HEK293T (cell line): ENCODE data around the gene ARVCF.

Experiments
- CTCF ChIA-PET: fragments of 350-600 bp; formaldehyde crosslinking; extraction: SDS; loops from one replicate; lab custom pipeline; 2021; ENCODE audit warnings: antibody characterized with exemption, inconsistent platforms; lab: Yijun Ruan, JAX
- POLR2A ChIA-PET: fragments of 350-600 bp; formaldehyde crosslinking; extraction: SDS; loops from one replicate; lab custom pipeline; 2020; ENCODE audit warnings: antibody characterized with exemption, inconsistent platforms; lab: Yijun Ruan, JAX
- DNase-seq: peaks from one replicate; pipeline ENCODE4 v3.0.0; 2012; ENCODE audit warnings: mixed read lengths; ENCODE audit errors: extremely low spot score
- ARNT ChIP-seq: fragments of 450-650 bp; IDR thresholded peaks from 2 replicates; pipeline ENCODE4 v1.6.1; 2017; ENCODE audit warnings: mild to moderate bottlenecking
- BHLHE40 ChIP-seq: fragments of 450-650 bp; IDR thresholded peaks from 2 replicates; pipeline ENCODE4 v1.6.1; 2016; ENCODE audit warnings: mild to moderate bottlenecking, moderate library complexity, borderline replicate concordance
- CTBP1 ChIP-seq: fragments of 450-650 bp; IDR thresholded peaks from 2 replicates; pipeline ENCODE4 v1.6.1; 2016; ENCODE audit warnings: borderline replicate concordance
- ELF4 ChIP-seq: fragments of 450-650 bp; IDR thresholded peaks from 2 replicates; pipeline ENCODE4 v1.6.1; 2017; ENCODE audit warnings: antibody characterized with exemption
- FOXA1 ChIP-seq: fragments of 450-650 bp; IDR thresholded peaks from 2 replicates; pipeline ENCODE4 v1.6.1; 2016; ENCODE audit warnings: mild to moderate bottlenecking
- FOXK2 ChIP-seq: fragments of 450-650 bp; IDR thresholded peaks from 2 replicates; pipeline ENCODE4 v1.6.1; 2016; ENCODE audit warnings: mild to moderate bottlenecking
- FOXM1 ChIP-seq: fragments of 450-650 bp; IDR thresholded peaks from 2 replicates; pipeline ENCODE4 v1.6.1; 2017; ENCODE audit warnings: mild to moderate bottlenecking, borderline replicate concordance
- HDGF ChIP-seq: fragments of 450-650 bp; IDR thresholded peaks from 2 replicates; pipeline ENCODE4 v1.6.1; 2017; ENCODE audit warnings: antibody characterized with exemption, borderline replicate concordance
- L3MBTL2 ChIP-seq: fragments of 450-650 bp; conservative IDR thresholded peaks from 2 replicates; pipeline ENCODE4 v1.6.1; 2016; ENCODE audit warnings: mild to moderate bottlenecking
- LEF1 ChIP-seq: fragments of 450-650 bp; IDR thresholded peaks from 2 replicates; pipeline ENCODE4 v1.6.1; 2017; ENCODE audit warnings: mild to moderate bottlenecking, borderline replicate concordance
- NFRKB ChIP-seq: fragments of 450-650 bp; IDR thresholded peaks from 2 replicates; pipeline ENCODE4 v1.6.1; 2016; ENCODE audit warnings: mild to moderate bottlenecking, moderate library complexity
- PKNOX1 ChIP-seq: fragments of 450-650 bp; IDR thresholded peaks from 2 replicates; pipeline ENCODE4 v1.6.1; 2016
- SP1 ChIP-seq: fragments of 450-650 bp; IDR thresholded peaks from 2 replicates; pipeline ENCODE4 v1.6.1; 2017
- SUZ12 ChIP-seq: fragments of 450-650 bp; IDR thresholded peaks from 2 replicates; pipeline ENCODE4 v1.6.1; 2016; ENCODE audit warnings: mild to moderate bottlenecking
- TARDBP ChIP-seq: fragments of 450-650 bp; IDR thresholded peaks from 2 replicates; pipeline ENCODE4 v1.6.1; 2016
- ZNF384 ChIP-seq: fragments of 450-650 bp; IDR thresholded peaks from 2 replicates; pipeline ENCODE4 v1.6.1; 2016

Gene ARVCF

GRCh38 chr22:19995611-19996339, 20.8 kb downstream of the ARVCF start:
- DNase-seq = no peak
- ChIA-PET CTCF (no interaction called here), POLR2A (no interaction called here)
- TF ChIP-seq LEF1 (no peak), CTBP1 (no peak), NFRKB (no peak)

- no peak for DNase-seq
- CTCF ChIA-PET = no interaction called here
- POLR2A ChIA-PET = no interaction called here
- TF ChIP-seq ARNT (no peak), FOXA1 (no peak), FOXK2 (no peak), ZNF384 (no peak), SP1 (no peak), BHLHE40 (no peak), HDGF (no peak), NFRKB (no peak), ELF4 (no peak), CTBP1 (no peak), PKNOX1 (no peak), TARDBP (no peak), SUZ12 (no peak), L3MBTL2 (no peak), FOXM1 (no peak), LEF1 (no peak)
These were observed 21.6 kb downstream of the ARVCF start for GRCh38 chr22:19994851-19995610.

- TF ChIP-seq L3MBTL2 (no peak), FOXK2 (no peak), ELF4 (no peak), NFRKB (no peak), SP1 (no peak), LEF1 (no peak), BHLHE40 (no peak), TARDBP (no peak), FOXM1 (no peak), SUZ12 (no peak), ZNF384 (no peak), CTBP1 (no peak), PKNOX1 (no peak), ARNT (no peak), HDGF (no peak), FOXA1 (no peak)
- POLR2A ChIA-PET = no interaction called here
- DNase-seq = no peak
- CTCF ChIA-PET = no interaction called here
These were observed 22.7 kb downstream of the ARVCF start for GRCh38 chr22:19993926-19994325.

GRCh38 chr22:19992921-19993355, 23.7 kb downstream of the ARVCF start:
- TF ChIP-seq CTBP1 (no peak), FOXA1 (no peak), ARNT (no peak), SP1 (no peak), TARDBP (no peak)
- DNase-seq = no peak
- ChIA-PET CTCF (no interaction called here), POLR2A (no interaction called here)

GRCh38 chr22:19992481-19992911, 24.1 kb downstream of the ARVCF start:
- ChIA-PET POLR2A (no interaction called here), CTCF (no interaction called here)
- no peak for TF ChIP-seq ARNT
- no peak for TF ChIP-seq FOXM1
- TF ChIP-seq LEF1 = no peak
- TF ChIP-seq SUZ12 = no peak
- no peak for TF ChIP-seq FOXK2
- no peak for TF ChIP-seq ZNF384
- no peak for TF ChIP-seq NFRKB
- no peak for TF ChIP-seq L3MBTL2
- DNase-seq = no peak

GRCh38 chr22:19991645-19992451, 24.8 kb downstream of the ARVCF start:
- TF ChIP-seq NFRKB (no peak), ARNT (no peak), SUZ12 (no peak), FOXM1 (no peak), SP1 (no peak), CTBP1 (no peak), FOXA1 (no peak), PKNOX1 (no peak), TARDBP (no peak), HDGF (no peak), L3MBTL2 (no peak), BHLHE40 (no peak), ELF4 (no peak), FOXK2 (no peak), LEF1 (no peak), ZNF384 (no peak)
- POLR2A ChIA-PET = no interaction called here
- CTCF ChIA-PET = no interaction called here
- DNase-seq = no peak
